T-cell (primary cell): ENCODE data around the gene SLC25A26. TPM values are rescaled to one million over a fixed set of nuclear protein-coding genes. Genes with fewer than 3 reads are reported as not detected.
A peak's percentile ranks its signal among the peaks of the same experiment; 100 is the strongest.
"Not testable (repeated sequence)": the region's sequence is repeated elsewhere in the genome, so short reads cannot be mapped to it uniquely, and the experiment has no call there.

Source experiments
- ATAC-seq, 4 experiments: fragments of 200-7000 bp in 3 of 4; fragments of 150-1000 bp in 1 of 4; cut with Tn5 transposase; replicated peaks in 1 of 4; 1 replicate in 3 of 4; 2 replicates in 1 of 4; pipeline ENCODE4 v1.10.0; 2021; ENCODE audit warnings: moderate library complexity in 3 of 4, mild to moderate bottlenecking in 2 of 4, moderate number of reproducible peaks in 1 of 4
- CTCF ChIA-PET, 2 donors: fragments of 300-600 bp; sonication (Branson Sonifier 250); formaldehyde crosslinking; loops; one replicate each; lab custom pipeline; 2022; ENCODE audit warnings: antibody characterized with exemption in 2 of 2; lab: Charles Lee
- POLR2A ChIA-PET, 2 donors: fragments of 300-600 bp; sonication (Branson Sonifier 250); formaldehyde crosslinking; loops; one replicate each; lab custom pipeline; 2022; ENCODE audit warnings: antibody characterized with exemption in 2 of 2; lab: Charles Lee
- DNase-seq, 35 experiments: peaks; one replicate each; pipeline versions ENCODE4 v3.0.0 to v3.0.0-alpha.2; 2013 to 2023
- H3K27ac ChIP-seq: one replicate; pipeline ENCODE4 v1.5.1; 2013; ENCODE audit warnings: low read length
- H3K27me3 ChIP-seq, 2 experiments: replicated peaks in 1 of 2; 1 replicate in 1 of 2; 2 replicates in 1 of 2; pipeline versions ENCODE4 v1.6.1 to v1.7.0; 2013; ENCODE audit warnings: low read length in 1 of 2, mixed read lengths in 1 of 2; ENCODE audit not compliant: control insufficient read depth in 2 of 2, insufficient read depth in 2 of 2; ENCODE audit errors: extremely low read depth in 1 of 2
- H3K36me3 ChIP-seq, 2 donors: 1 replicate in 1 of 2; 2 replicates in 1 of 2; pipeline versions ENCODE4 v1.6.1 to v1.7.0; 2013; ENCODE audit warnings: low read length in 1 of 2; ENCODE audit not compliant: control insufficient read depth in 2 of 2, insufficient read depth in 1 of 2; ENCODE audit errors: extremely low read depth in 1 of 2
- H3K4me1 ChIP-seq, 2 experiments: 1 replicate in 1 of 2; 2 replicates in 1 of 2; pipeline versions ENCODE4 v1.6.1 to v1.7.0; 2013; ENCODE audit warnings: low read length in 2 of 2, mixed read lengths in 1 of 2; ENCODE audit not compliant: insufficient read depth in 2 of 2, control insufficient read depth in 1 of 2; ENCODE audit errors: extremely low read depth in 1 of 2
- H3K4me3 ChIP-seq, 2 donors: 1 replicate in 1 of 2; 2 replicates in 1 of 2; pipeline versions ENCODE4 v1.5.1 to v1.7.0; 2013; ENCODE audit warnings: mild to moderate bottlenecking in 2 of 2, low read length in 1 of 2, moderate library complexity in 1 of 2; ENCODE audit not compliant: control insufficient read depth in 1 of 2; ENCODE audit errors: extremely low read depth in 1 of 2
- H3K9me3 ChIP-seq: 2 replicates; pipeline ENCODE4 v1.7.0; 2013
- H3K27ac Mint-ChIP-seq, 2 donors: one replicate each; pipeline ENCODE4 v1.8.0; 2020 to 2021; ENCODE audit warnings: mild to moderate bottlenecking in 2 of 2, mixed read lengths in 2 of 2
- H3K27me3 Mint-ChIP-seq, 2 donors: one replicate each; pipeline ENCODE4 v1.8.0; 2021 to 2022; ENCODE audit warnings: mixed read lengths in 2 of 2
- H3K36me3 Mint-ChIP-seq: one replicate; pipeline ENCODE4 v1.8.0; 2021; ENCODE audit warnings: mixed read lengths
- H3K4me1 Mint-ChIP-seq, 3 donors: one replicate each; pipeline ENCODE4 v1.8.0; 2020 to 2022; ENCODE audit warnings: mixed read lengths in 3 of 3, mild to moderate bottlenecking in 1 of 3
- H3K4me3 Mint-ChIP-seq, 3 donors: one replicate each; pipeline ENCODE4 v1.8.0; 2020 to 2022; ENCODE audit warnings: mild to moderate bottlenecking in 3 of 3, mixed read lengths in 3 of 3, moderate library complexity in 3 of 3
- H3K9me3 Mint-ChIP-seq, 3 donors: one replicate each; pipeline ENCODE4 v1.8.0; 2020 to 2022; ENCODE audit warnings: mixed read lengths in 3 of 3
- WGBS: methylation state at CpG from one replicate; pipeline ENCODE4 v1.1.5; 2013; ENCODE audit warnings: missing lambda C conversion rate; ENCODE audit not compliant: insufficient coverage; 5-methylcytosine and 5-hydroxymethylcytosine counted together
- total RNA-seq, 35 experiments: library from RNA in 6 of 35; stranded (reverse) in 6 of 35; fragments of 120-200 nt in 1 of 35; gene quantifications; one replicate each; pipeline versions ENCODE4 v1.2.1 to v1.2.4 and lab custom pipeline; 2013 to 2026

Gene SLC25A26
- total RNA-seq, 5 donors from 2014 or later (not counting 1 experiment from before 2014, with no cell fraction given) = 16.6 to 26.9 (median 23.5) TPM

GRCh38 chr3:66280304-66280703 is 59.5 kb downstream of the SLC25A26 start:
- ATAC-seq (peak; percentile 43 to 69 (median 52)), DNase-seq (peak in 1 of 35 experiments; percentile 16)
- CTCF ChIA-PET = interaction anchor here in 1 of 2 donors (0.7 to 4.0 kb wide), 4 partner anchors 17 to 543 kb away, joined by 3 to 25 read pairs (median 3); no protein-coding TSS in a partner anchor
- Mint-ChIP-seq H3K27ac (peak overlapping the region; percentile 75 to 84), H3K4me1 (peaks cover 35 to 46% (median 40%) of the 10 kb centered on the region in 3 donors), H3K4me3 (peak overlapping the region in 1 of 3 donors; percentile 25), H3K9me3 (no peaks in the 10 kb centered on the region), H3K36me3 (peaks cover 8% of the 10 kb centered on the region), H3K27me3 (no peaks in the 10 kb centered on the region)
- H3K4me3 ChIP-seq = no peak overlapping the region
- no peak overlapping the region for H3K27ac ChIP-seq
- no peaks in the 10 kb centered on the region for H3K9me3 ChIP-seq
- no peaks in the 10 kb centered on the region for H3K27me3 ChIP-seq
- POLR2A ChIA-PET = no interaction called here
- H3K4me1 ChIP-seq = peaks cover 3 to 9% of the 10 kb centered on the region in 2 experiments
- H3K36me3 ChIP-seq = no peaks in the 10 kb centered on the region
- whole genome bisulfite sequencing = no CpG with 5 or more reads among the region's 3 CpGs

- WGBS = no CpG with 5 or more reads among the region's 4 CpGs
- H3K4me3 Mint-ChIP-seq, CTCF ChIA-PET, H3K27ac ChIP-seq, H3K36me3 ChIP-seq, H3K4me1 ChIP-seq, H3K9me3 ChIP-seq, ATAC-seq, H3K27me3 Mint-ChIP-seq, H3K4me3 ChIP-seq, H3K27me3 ChIP-seq, DNase-seq, POLR2A ChIA-PET: not testable (repeated sequence)
- peak overlapping the region in 1 of 2 donors; percentile 4 for H3K27ac Mint-ChIP-seq
- peaks cover 34 to 49% (median 44%) of the 10 kb centered on the region in 3 donors for H3K4me1 Mint-ChIP-seq
- H3K36me3 Mint-ChIP-seq = peaks cover 39% of the 10 kb centered on the region
- H3K9me3 Mint-ChIP-seq = peaks cover 3 to 13% (median 3%) of the 10 kb centered on the region in 3 donors
Measured at GRCh38 chr3:66291922-66292321, 71.1 kb downstream of the SLC25A26 start.

GRCh38 chr3:66297260-66297873 is 76.6 kb downstream of the SLC25A26 start:
- Mint-ChIP-seq H3K9me3 (no peaks in the 10 kb centered on the region), H3K36me3 (peaks cover 14% of the 10 kb centered on the region), H3K27ac (peak overlapping the region; percentile 91), H3K4me3 (peak overlapping the region in 2 of 3 donors; percentile 5 to 15), H3K27me3 (no peaks in the 10 kb centered on the region), H3K4me1 (peaks cover 55 to 64% (median 61%) of the 10 kb centered on the region in 3 donors)
- Histone ChIP-seq H3K4me1 (peaks cover 14 to 24% of the 10 kb centered on the region in 2 experiments), H3K4me3 (no peak overlapping the region), H3K27ac (peak overlapping the region; percentile 69), H3K9me3 (no peaks in the 10 kb centered on the region), H3K36me3 (no peaks in the 10 kb centered on the region), H3K27me3 (no peaks in the 10 kb centered on the region)
- ATAC-seq (peak in 1 of 4 experiments; percentile 8), DNase-seq (peak in 1 of 35 experiments; percentile 37)
- WGBS = no CpG with 5 or more reads among the region's 2 CpGs
- ChIA-PET POLR2A (interaction anchor here (0.6 to 1.3 kb wide), 3 partner anchors 10 to 193 kb away, joined by 3 to 12 read pairs (median 4); no protein-coding TSS in a partner anchor), CTCF (interaction anchor here (0.6 to 1.8 kb wide), 16 partner anchors 10 to 525 kb away, joined by 3 to 11 read pairs (median 5); no protein-coding TSS in a partner anchor)

- ATAC-seq (no peak), DNase-seq (peak in 5 of 35 experiments; percentile 12 to 42 (median 20))
Measured at GRCh38 chr3:66297900-66298299, 77.1 kb downstream of the SLC25A26 start.

GRCh38 chr3:66298591-66298990 is 77.8 kb downstream of the SLC25A26 start:
- H3K4me1 ChIP-seq = peaks cover 17 to 37% of the 10 kb centered on the region in 2 experiments
- peak overlapping the region; percentile 91 for H3K27ac Mint-ChIP-seq
- peaks cover 7% of the 10 kb centered on the region for H3K36me3 Mint-ChIP-seq
- H3K9me3 ChIP-seq = no peaks in the 10 kb centered on the region
- H3K27me3 Mint-ChIP-seq = no peaks in the 10 kb centered on the region
- ChIA-PET POLR2A (interaction anchor here in 1 of 2 donors (0.6 to 1.3 kb wide), 4 partner anchors 40 to 191 kb away, joined by 3 to 7 read pairs (median 3); no protein-coding TSS in a partner anchor), CTCF (interaction anchor here in 1 of 2 donors (1.2 to 1.8 kb wide), 5 partner anchors 13 to 95 kb away, joined by 3 to 7 read pairs (median 5); no protein-coding TSS in a partner anchor)
- H3K36me3 ChIP-seq = no peaks in the 10 kb centered on the region
- H3K27ac ChIP-seq = peak overlapping the region; percentile 69
- DNase-seq (peak in 1 of 35 experiments; percentile 43), ATAC-seq (peak in 1 of 4 experiments; percentile 19)
- WGBS = no CpG with 5 or more reads among the region's 1 CpG
- peaks cover 65 to 67% (median 66%) of the 10 kb centered on the region in 3 donors for H3K4me1 Mint-ChIP-seq
- H3K9me3 Mint-ChIP-seq = no peaks in the 10 kb centered on the region
- no peak overlapping the region for H3K4me3 Mint-ChIP-seq
- H3K27me3 ChIP-seq = no peaks in the 10 kb centered on the region
- H3K4me3 ChIP-seq = no peak overlapping the region

More at GRCh38 chr3:66297900-66298299, 77.1 kb downstream of the SLC25A26 start:
- H3K9me3 ChIP-seq = no peaks in the 10 kb centered on the region
- Mint-ChIP-seq H3K27ac (peak overlapping the region; percentile 91), H3K4me3 (peak overlapping the region in 2 of 3 donors; percentile 5 to 15), H3K9me3 (no peaks in the 10 kb centered on the region), H3K4me1 (peaks cover 60 to 64% (median 61%) of the 10 kb centered on the region in 3 donors), H3K36me3 (peaks cover 11% of the 10 kb centered on the region), H3K27me3 (no peaks in the 10 kb centered on the region)
- H3K36me3 ChIP-seq = no peaks in the 10 kb centered on the region
- H3K4me3 ChIP-seq = no peak overlapping the region
- no CpG with 5 or more reads among the region's 2 CpGs for WGBS
- ChIA-PET CTCF (interaction anchor here (0.6 to 1.8 kb wide), 16 partner anchors 9 to 524 kb away, joined by 3 to 11 read pairs (median 5); no protein-coding TSS in a partner anchor), POLR2A (interaction anchor here (0.6 to 1.3 kb wide), 6 partner anchors 9 to 192 kb away, joined by 3 to 12 read pairs (median 4); no protein-coding TSS in a partner anchor)
- H3K27ac ChIP-seq = peak overlapping the region; percentile 69
- H3K27me3 ChIP-seq = no peaks in the 10 kb centered on the region
- peaks cover 15 to 30% of the 10 kb centered on the region in 2 experiments for H3K4me1 ChIP-seq

- DNase-seq, H3K9me3 ChIP-seq, H3K4me3 Mint-ChIP-seq, CTCF ChIA-PET, H3K36me3 ChIP-seq, H3K9me3 Mint-ChIP-seq, ATAC-seq, H3K4me3 ChIP-seq, H3K27me3 Mint-ChIP-seq, H3K27me3 ChIP-seq, H3K36me3 Mint-ChIP-seq: not testable (repeated sequence)
- Mint-ChIP-seq H3K27ac (peak overlapping the region; percentile 91), H3K4me1 (peaks cover 65 to 70% (median 70%) of the 10 kb centered on the region in 3 donors)
- Histone ChIP-seq H3K27ac (peak overlapping the region; percentile 69), H3K4me1 (peaks cover 19 to 42% of the 10 kb centered on the region in 2 experiments)
- WGBS = 97% methylated on average over 4 of the region's 7 CpGs
- POLR2A ChIA-PET = interaction anchor here in 1 of 2 donors (1.3 kb wide), 1 partner anchor 191 kb away, joined by 3 read pairs; no protein-coding TSS in a partner anchor
Measured at GRCh38 chr3:66299085-66299484, 78.3 kb downstream of the SLC25A26 start.
